ENCODE measurements around the gene SMAD6.

The SMAD6 gene

GRCh38 chr15:66796343-66796742, 94.3 kb downstream of the SMAD6 start:
- DNase-seq (ENCODE audit: low read depth): no peak

- no peak for DNase-seq (ENCODE audit: low read depth)
Measured at GRCh38 chr15:66797921-66798320, 95.9 kb downstream of the SMAD6 start.

- DNase-seq (ENCODE audit: low read depth): peak; percentile 68
Measured at GRCh38 chr15:66798426-66799061, 96.5 kb downstream of the SMAD6 start.

DNA sequence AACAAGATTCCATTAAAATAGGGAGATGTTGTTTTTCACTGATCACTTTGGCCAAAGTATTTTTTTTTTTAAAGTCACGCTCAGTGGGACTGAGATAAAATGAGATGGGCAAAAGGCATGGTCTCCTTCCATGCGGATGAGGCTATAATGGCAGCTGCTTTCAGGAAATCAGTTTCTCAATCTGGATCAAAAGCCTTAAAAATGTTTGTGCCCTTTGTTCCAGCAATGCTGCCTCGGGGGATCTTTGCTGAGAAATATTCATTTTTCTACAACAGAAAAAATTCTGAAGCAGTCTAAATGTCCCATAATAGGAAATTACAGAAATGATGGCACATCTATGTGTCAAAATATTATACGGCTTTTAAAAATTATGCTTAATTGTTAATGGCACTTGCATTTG, 97.2 kb downstream of the SMAD6 start:
- no peak for DNase-seq (ENCODE audit: low read depth)

GRCh38 chr15:66800584-66801235, 98.7 kb downstream of the SMAD6 start:
- DNase-seq (ENCODE audit: low read depth): no peak

- DNase-seq (ENCODE audit: low read depth): no peak
Measured at GRCh38 chr15:66801266-66801665, 99.2 kb downstream of the SMAD6 start.

GRCh38 chr15:66802025-66803001, 100.3 kb downstream of the SMAD6 start:
- no peak for DNase-seq (ENCODE audit: low read depth)

GRCh38 chr15:66803182-66803729, 101.2 kb downstream of the SMAD6 start:
- DNase-seq (ENCODE audit: low read depth): peak; percentile 91

DNA sequence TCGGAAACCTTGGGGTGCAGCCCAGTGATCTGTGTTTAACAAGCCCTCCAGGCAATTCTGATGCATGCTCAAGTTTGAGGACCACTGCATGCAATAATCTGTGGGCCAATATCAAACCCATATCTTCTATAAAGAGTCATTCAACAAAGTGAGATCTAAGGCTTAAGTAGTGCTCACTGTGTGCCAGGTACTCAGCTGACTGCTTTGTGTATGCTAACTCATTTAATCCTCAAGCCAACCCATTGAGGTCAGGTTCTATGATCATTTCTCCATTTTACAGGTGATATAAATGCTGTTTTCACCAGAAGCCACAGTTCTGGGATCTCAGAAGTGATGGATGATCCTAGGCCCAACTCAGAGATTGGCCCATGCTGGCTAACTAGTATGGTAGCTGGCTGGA, 101.7 kb downstream of the SMAD6 start:
- no peak for DNase-seq (ENCODE audit: low read depth)

DNA sequence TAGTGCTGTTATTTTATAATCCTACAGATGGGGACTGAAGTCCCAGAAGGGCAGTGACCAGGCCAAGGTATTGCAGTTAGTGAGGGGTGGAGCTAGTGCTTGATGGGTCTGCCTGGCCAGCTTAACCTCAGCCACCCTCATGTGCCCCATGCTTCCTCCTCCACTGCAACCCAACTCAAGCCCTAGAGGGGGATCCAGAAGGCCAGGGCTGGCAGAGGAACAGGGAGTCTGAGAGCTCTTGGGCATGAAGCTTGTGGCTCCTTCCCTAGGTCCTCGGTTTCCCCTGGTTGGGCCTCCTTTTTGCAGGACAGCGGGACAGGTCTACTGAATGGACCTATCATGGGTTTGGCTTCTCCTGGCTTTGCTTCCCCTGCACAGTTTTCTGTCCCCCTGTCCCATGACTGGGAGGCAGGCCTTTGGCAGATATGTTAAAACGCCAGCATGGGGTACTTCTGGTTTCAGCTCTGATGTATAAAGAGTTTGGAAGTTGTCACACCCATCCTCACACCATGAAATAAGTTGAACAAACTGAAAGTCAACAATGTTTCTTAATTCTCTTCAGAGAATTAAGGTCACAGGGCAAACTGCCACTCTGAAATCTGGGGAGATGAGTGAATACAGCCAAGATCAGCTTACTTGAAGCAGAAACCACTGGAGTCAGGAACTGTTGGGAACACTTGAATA, 103.3 kb downstream of the SMAD6 start:
- no peak for DNase-seq (ENCODE audit: low read depth)

DNA sequence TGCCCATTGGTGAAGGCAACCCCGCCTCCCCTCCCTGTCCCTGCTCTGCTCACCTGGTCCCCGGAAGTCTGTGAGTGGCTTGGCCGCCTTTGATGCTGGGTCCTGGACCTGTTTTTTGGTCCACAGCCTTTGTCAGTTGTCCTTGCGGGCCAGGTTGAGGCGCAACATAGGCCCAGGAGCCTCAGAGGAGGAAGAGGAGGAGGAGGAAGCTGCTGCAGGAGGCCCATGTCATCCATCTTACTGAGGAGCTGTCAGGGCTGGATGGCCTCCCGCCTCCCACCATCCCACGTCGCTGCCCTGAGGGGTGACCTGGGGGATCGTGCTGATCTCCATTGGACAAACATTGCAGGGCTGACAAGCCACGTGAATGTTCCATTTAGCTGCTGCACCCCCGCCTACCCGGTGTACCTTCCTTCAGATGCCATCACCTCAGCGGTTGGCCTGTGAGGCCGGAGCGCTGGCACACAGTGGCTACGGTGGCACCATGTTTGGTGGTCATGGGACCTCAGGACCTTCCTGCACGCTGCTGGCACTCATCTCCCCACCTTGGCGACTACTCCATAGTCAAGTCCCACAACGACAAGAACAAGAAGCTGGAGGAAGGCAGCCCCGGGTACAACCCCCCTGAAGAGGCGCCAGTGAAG, 106.3 kb downstream of the SMAD6 start:
- DNase-seq (ENCODE audit: low read depth): no peak

DNA sequence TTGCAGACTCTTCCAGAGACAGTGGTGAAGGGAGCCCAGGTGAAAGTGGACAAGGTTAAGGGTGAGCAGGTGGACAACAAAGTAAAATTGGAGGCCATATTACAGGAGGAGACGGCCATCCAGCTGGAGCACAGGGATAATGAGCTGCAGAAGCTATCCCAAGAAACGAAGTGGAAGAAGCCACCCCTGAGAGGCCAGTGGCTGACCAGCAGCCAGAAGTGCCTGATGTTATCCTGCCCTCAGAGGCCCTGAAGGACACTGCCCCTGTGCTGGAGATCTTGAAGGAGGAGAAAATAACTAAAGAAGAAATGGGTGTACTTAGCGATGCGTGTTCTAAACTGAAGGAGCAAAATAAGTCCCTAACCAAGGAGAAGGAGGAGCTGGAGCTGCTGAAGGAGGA, 107.6 kb downstream of the SMAD6 start:
- no peak for DNase-seq (ENCODE audit: low read depth)

DNA sequence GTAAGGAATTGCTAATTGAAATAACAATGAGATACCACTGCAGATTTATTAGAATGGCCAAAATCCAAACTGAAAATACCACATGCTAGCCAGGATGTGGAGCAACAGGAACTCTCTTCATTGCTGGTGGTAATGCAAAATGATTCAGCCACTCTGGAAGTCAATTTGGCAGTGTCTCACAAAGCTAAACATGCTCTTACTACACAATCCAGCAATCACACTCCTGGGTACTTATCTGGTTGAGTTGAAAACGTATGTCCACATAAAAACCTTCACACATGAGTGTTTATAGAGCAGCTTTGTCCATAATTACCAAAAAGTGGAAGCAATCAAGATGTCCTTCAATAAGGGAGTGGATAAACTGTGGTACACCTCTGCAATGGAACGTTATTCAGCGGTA, 113.3 kb downstream of the SMAD6 start:
- peak; percentile 74 for DNase-seq (ENCODE audit: low read depth)

- no peak for DNase-seq (ENCODE audit: low read depth)
Measured at GRCh38 chr15:66816201-66816600, 114.2 kb downstream of the SMAD6 start.

GRCh38 chr15:66819084-66819483, 117.0 kb downstream of the SMAD6 start:
- no peak for DNase-seq (ENCODE audit: low read depth)

GRCh38 chr15:66820481-66821176, 118.6 kb downstream of the SMAD6 start:
- no peak for DNase-seq (ENCODE audit: low read depth)

DNA sequence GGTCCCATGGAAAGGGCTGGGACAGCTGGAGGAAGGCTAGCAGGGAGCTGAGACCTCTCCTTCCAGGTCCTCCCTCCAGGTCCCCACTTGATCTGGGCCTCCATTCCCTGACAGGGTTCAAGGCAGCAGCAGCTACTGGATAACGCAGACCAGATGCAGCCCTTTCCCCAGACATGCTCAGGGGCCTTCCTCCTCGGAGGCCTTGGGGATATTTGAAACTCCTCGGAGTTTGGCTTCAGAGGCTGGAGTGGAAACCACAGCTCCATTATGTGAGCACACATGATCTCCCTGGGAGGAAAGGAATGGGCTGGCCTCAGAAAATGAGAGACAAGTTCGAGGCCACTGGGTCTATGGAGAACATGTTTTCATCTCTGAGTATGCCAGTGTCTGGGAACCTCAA, 119.3 kb downstream of the SMAD6 start:
- DNase-seq (ENCODE audit: low read depth): no peak

GRCh38 chr15:66822114-66822513, 120.1 kb downstream of the SMAD6 start:
- DNase-seq (ENCODE audit: low read depth): no peak

GRCh38 chr15:66822576-66822975, 120.5 kb downstream of the SMAD6 start:
- DNase-seq (ENCODE audit: low read depth): no peak

GRCh38 chr15:66823601-66824000, 121.6 kb downstream of the SMAD6 start:
- no peak for DNase-seq (ENCODE audit: low read depth)

GRCh38 chr15:66824424-66824823, 122.4 kb downstream of the SMAD6 start:
- DNase-seq (ENCODE audit: low read depth): no peak

All from non-pigmented ciliary epithelial cell (primary cell).